ENCODE data around the gene FBXO27. TPM values are rescaled to one million over a fixed set of nuclear protein-coding genes. Genes with fewer than 3 reads are reported as not detected.

The FBXO27 gene
- total and polyA plus RNA-seq, 2 of the 13 experiments (the other 11 are each of a cell fraction or from before 2014, with no cell fraction given), result 0.15 to 2.8 TPM

DNA sequence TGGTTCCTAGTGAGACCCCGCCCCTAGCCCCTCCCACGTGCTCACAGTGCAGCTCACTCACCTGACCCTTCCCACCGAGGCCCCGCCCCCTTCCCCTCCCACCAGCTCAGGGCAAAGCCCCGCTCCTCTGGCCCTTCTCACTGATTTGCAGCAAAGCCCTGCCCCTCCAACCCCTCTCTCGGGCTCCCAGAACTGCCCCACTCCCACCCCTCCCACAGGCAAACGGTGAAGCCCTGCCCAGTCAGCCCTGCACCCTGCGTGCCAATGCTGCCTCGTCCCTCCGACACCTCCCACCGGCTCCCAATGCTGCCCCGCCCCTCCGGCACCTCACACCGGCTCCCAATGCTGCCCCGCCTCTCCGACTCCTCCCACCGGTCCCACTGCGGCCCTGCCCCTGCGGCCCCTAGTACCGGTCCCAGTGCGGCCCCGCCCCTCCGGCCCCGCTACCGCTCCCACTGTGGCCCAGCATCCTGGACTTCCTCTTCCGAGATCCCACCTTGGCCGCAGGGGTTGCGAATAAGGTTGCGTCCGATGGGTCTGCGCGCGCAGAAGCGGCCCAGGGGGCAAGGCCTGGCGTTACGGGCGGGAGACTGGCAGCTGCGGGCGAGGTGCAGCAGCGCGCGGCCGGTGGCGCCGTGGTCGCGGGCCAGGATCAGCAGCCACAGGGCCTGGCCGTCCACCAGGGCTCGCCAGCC is 834 bp downstream of the FBXO27 start (continued):
- TF ChIP-seq CREM (IDR thresholded peaks at IDR 0.05) (no peak), CREM (CRISPR knock-in tag; IDR thresholded peaks at IDR 0.05) (no peak), HMG20A (CRISPR knock-in tag; IDR thresholded peaks at IDR 0.05; ENCODE audit: borderline replicate concordance) (0 out of 2 replicates have a peak, but pooled peaks have one; percentile 3), ZNF879 (CRISPR knock-in tag; IDR thresholded peaks at IDR 0.05) (peak; percentile 40; the same call in 1 of the 2 replicates), ZNF138 (CRISPR knock-in tag; IDR thresholded peaks at IDR 0.05; ENCODE audit: low read depth) (no peak), PHF21A (CRISPR knock-in tag; IDR thresholded peaks at IDR 0.05) (0 out of 2 replicates have a peak, but pooled peaks have one; percentile 8), ZNF75D (CRISPR knock-in tag; IDR thresholded peaks at IDR 0.05; ENCODE audit: borderline replicate concordance) (no peak), HES4 (CRISPR knock-in tag; IDR thresholded peaks at IDR 0.05; ENCODE audit: borderline replicate concordance) (peak; percentile 60; the same call in 1 of the 2 replicates), SOX5 (CRISPR knock-in tag; IDR thresholded peaks at IDR 0.05; ENCODE audit: borderline replicate concordance) (0 out of 2 replicates have a peak, but pooled peaks have one; percentile 3), PTBP1 (IDR thresholded peaks at IDR 0.05; ENCODE audit: low read depth, low read length, poor library complexity, severe bottlenecking) (peak; percentile 41)
- TF ChIP-seq, protein P1, sequence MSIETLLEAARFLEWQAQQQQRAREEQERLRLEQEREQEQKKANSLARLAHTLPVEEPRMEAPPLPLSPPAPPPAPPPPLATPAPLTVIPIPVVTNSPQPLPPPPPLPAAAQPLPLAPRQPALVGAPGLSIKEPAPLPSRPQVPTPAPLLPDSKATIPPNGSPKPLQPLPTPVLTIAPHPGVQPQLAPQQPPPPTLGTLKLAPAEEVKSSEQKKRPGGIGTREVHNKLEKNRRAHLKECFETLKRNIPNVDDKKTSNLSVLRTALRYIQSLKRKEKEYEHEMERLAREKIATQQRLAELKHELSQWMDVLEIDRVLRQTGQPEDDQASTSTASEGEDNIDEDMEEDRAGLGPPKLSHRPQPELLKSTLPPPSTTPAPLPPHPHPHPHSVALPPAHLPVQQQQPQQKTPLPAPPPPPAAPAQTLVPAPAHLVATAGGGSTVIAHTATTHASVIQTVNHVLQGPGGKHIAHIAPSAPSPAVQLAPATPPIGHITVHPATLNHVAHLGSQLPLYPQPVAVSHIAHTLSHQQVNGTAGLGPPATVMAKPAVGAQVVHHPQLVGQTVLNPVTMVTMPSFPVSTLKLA (IDR thresholded peaks at IDR 0.05), result 0 out of 2 replicates have a peak, but pooled peaks have one; percentile 5
- TF ChIP-seq, protein P2, sequence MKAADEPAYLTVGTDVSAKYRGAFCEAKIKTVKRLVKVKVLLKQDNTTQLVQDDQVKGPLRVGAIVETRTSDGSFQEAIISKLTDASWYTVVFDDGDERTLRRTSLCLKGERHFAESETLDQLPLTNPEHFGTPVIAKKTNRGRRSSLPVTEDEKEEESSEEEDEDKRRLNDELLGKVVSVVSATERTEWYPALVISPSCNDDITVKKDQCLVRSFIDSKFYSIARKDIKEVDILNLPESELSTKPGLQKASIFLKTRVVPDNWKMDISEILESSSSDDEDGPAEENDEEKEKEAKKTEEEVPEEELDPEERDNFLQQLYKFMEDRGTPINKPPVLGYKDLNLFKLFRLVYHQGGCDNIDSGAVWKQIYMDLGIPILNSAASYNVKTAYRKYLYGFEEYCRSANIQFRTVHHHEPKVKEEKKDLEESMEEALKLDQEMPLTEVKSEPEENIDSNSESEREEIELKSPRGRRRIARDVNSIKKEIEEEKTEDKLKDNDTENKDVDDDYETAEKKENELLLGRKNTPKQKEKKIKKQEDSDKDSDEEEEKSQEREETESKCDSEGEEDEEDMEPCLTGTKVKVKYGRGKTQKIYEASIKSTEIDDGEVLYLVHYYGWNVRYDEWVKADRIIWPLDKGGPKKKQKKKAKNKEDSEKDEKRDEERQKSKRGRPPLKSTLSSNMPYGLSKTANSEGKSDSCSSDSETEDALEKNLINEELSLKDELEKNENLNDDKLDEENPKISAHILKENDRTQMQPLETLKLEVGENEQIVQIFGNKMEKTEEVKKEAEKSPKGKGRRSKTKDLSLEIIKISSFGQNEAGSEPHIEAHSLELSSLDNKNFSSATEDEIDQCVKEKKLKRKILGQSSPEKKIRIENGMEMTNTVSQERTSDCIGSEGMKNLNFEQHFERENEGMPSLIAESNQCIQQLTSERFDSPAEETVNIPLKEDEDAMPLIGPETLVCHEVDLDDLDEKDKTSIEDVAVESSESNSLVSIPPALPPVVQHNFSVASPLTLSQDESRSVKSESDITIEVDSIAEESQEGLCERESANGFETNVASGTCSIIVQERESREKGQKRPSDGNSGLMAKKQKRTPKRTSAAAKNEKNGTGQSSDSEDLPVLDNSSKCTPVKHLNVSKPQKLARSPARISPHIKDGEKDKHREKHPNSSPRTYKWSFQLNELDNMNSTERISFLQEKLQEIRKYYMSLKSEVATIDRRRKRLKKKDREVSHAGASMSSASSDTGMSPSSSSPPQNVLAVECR (CRISPR knock-in tag; IDR thresholded peaks at IDR 0.05; ENCODE audit: borderline replicate concordance), result peak; percentile 65; the same call in 1 of the 2 replicates
- TF ChIP-seq, protein P3, sequence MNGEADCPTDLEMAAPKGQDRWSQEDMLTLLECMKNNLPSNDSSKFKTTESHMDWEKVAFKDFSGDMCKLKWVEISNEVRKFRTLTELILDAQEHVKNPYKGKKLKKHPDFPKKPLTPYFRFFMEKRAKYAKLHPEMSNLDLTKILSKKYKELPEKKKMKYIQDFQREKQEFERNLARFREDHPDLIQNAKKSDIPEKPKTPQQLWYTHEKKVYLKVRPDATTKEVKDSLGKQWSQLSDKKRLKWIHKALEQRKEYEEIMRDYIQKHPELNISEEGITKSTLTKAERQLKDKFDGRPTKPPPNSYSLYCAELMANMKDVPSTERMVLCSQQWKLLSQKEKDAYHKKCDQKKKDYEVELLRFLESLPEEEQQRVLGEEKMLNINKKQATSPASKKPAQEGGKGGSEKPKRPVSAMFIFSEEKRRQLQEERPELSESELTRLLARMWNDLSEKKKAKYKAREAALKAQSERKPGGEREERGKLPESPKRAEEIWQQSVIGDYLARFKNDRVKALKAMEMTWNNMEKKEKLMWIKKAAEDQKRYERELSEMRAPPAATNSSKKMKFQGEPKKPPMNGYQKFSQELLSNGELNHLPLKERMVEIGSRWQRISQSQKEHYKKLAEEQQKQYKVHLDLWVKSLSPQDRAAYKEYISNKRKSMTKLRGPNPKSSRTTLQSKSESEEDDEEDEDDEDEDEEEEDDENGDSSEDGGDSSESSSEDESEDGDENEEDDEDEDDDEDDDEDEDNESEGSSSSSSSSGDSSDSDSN (CRISPR knock-in tag; IDR thresholded peaks at IDR 0.05), result peak; percentile 36; the same call in 1 of the 2 replicates
- TF ChIP-seq, protein P4, sequence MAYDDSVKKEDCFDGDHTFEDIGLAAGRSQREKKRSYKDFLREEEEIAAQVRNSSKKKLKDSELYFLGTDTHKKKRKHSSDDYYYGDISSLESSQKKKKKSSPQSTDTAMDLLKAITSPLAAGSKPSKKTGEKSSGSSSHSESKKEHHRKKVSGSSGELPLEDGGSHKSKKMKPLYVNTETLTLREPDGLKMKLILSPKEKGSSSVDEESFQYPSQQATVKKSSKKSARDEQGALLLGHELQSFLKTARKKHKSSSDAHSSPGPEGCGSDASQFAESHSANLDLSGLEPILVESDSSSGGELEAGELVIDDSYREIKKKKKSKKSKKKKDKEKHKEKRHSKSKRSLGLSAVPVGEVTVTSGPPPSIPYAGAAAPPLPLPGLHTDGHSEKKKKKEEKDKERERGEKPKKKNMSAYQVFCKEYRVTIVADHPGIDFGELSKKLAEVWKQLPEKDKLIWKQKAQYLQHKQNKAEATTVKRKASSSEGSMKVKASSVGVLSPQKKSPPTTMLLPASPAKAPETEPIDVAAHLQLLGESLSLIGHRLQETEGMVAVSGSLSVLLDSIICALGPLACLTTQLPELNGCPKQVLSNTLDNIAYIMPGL (CRISPR knock-in tag; IDR thresholded peaks at IDR 0.05; ENCODE audit: borderline replicate concordance in 1 of 2, low read depth in 1 of 2), result 0 out of 4 replicates have a peak, but pooled peaks of 1 of the 2 experiments have one; percentile 4
- TF ChIP-seq, protein P5, sequence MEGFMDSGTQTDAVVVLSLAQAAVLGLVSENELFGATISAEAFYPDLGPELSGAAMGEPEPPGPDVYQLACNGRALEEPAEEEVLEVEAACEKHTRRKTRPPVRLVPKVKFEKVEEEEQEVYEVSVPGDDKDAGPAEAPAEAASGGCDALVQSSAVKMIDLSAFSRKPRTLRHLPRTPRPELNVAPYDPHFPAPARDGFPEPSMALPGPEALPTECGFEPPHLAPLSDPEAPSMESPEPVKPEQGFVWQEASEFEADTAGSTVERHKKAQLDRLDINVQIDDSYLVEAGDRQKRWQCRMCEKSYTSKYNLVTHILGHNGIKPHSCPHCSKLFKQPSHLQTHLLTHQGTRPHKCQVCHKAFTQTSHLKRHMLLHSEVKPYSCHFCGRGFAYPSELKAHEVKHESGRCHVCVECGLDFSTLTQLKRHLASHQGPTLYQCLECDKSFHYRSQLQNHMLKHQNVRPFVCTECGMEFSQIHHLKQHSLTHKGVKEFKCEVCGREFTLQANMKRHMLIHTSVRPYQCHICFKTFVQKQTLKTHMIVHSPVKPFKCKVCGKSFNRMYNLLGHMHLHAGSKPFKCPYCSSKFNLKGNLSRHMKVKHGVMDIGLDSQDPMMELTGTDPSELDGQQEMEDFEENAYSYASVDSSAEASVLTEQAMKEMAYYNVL (CRISPR knock-in tag; IDR thresholded peaks at IDR 0.05; ENCODE audit: borderline replicate concordance), result no peak
